Large intestine (tissue), 12 donors: Measurements from ENCODE around the gene LMO1. TPM values are rescaled to one million over a fixed set of nuclear protein-coding genes. Genes with fewer than 3 reads are reported as not detected.

ENCODE experiments used
- DNase-seq, 2 donors: peaks; one replicate each; pipeline versions ENCODE4 v3.0.0 to v3.0.0-alpha.2; 2013
- H3K27ac ChIP-seq: one replicate; pipeline ENCODE4 v1.5.1; 2013; ENCODE audit warnings: low read length
- H3K27me3 ChIP-seq: 2 replicates; pipeline ENCODE4 v1.6.1; 2013; ENCODE audit warnings: low read length; ENCODE audit not compliant: control insufficient read depth, insufficient read depth
- H3K36me3 ChIP-seq: 2 replicates; pipeline ENCODE4 v1.6.1; 2013; ENCODE audit warnings: low read length; ENCODE audit not compliant: control insufficient read depth, insufficient read depth
- H3K4me1 ChIP-seq: one replicate; pipeline ENCODE4 v1.6.1; 2013; ENCODE audit warnings: low read length; ENCODE audit not compliant: control insufficient read depth, insufficient read depth
- H3K4me3 ChIP-seq: one replicate; pipeline ENCODE4 v1.5.1; 2013; ENCODE audit warnings: low read length
- H3K9me3 ChIP-seq: one replicate; pipeline ENCODE4 v1.6.1; 2013; ENCODE audit warnings: mild to moderate bottlenecking, low read depth, low read length, moderate library complexity; ENCODE audit not compliant: control insufficient read depth
- WGBS: methylation state at CpG from one replicate; pipeline ENCODE4 v1.1.5; 2013; ENCODE audit warnings: low lambda C conversion rate; ENCODE audit not compliant: insufficient coverage; 5-methylcytosine and 5-hydroxymethylcytosine counted together
- long read RNA-seq, 11 donors: transcript quantifications; one replicate each; lab custom pipeline, GENCODE V29; 2026
- polyA plus RNA-seq: library from polyadenylated mRNA; unstranded; fragments of 120-200 nt; gene quantifications from one replicate; pipeline ENCODE4 v1.2.1, GENCODE V29; 2013

Gene LMO1
- 0.12 TPM for polyA plus RNA-seq
- long read RNA-seq, donor 1 = 0 reads
- long read RNA-seq, donor 2 = 0 reads
- long read RNA-seq, donor 3 = 0 reads
- long read RNA-seq, donor 4 = 0 reads
- long read RNA-seq, donor 5, partial matches to known transcripts = 0 of 2 reads
- long read RNA-seq, donor 5, other reads (novel, unspliced or antisense) = 0 of 2 reads
- long read RNA-seq, donor 6 = 0 reads
- long read RNA-seq, donor 7 = 0 reads
- long read RNA-seq, donor 8 = 0 reads
- long read RNA-seq, donor 9 = 0 reads
- long read RNA-seq, donor 10 = 0 reads
- long read RNA-seq, donor 11 = 0 reads

GRCh38 chr11:8263769-8264410, at the start of gene LMO1:
Gene LMO1, minus strand, starts transcription at chr11:8263878. Its CDS starts 516 bp downstream, at chr11:8263362.
- peaks cover 7% of the 10 kb centered on the region for H3K9me3 ChIP-seq
- peaks cover 7% of the 10 kb centered on the region for H3K4me1 ChIP-seq
- peak; percentile 49 to 65 for DNase-seq
- no peaks in the 10 kb centered on the region for H3K36me3 ChIP-seq
- no CpG with 5 or more reads among the region's 22 CpGs for WGBS
- peaks cover 92% of the 10 kb centered on the region for H3K27me3 ChIP-seq
- peak within 1 kb of the TSS; percentile 13 for H3K4me3 ChIP-seq
- H3K27ac ChIP-seq = no peak within 1 kb of the TSS

- Histone ChIP-seq H3K27ac (no peak overlapping the region), H3K36me3 (no peaks in the 10 kb centered on the region), H3K4me3 (no peak overlapping the region), H3K4me1 (no peaks in the 10 kb centered on the region), H3K9me3 (no peaks in the 10 kb centered on the region), H3K27me3 (peaks cover 5% of the 10 kb centered on the region)
- DNase-seq = no peak
- WGBS = 80% methylated on average over 1 of the region's 10 CpGs
Measured at GRCh38 chr11:8312986-8313385, 49.3 kb upstream of the LMO1 start.

- no CpG with 5 or more reads among the region's 10 CpGs for WGBS
- Histone ChIP-seq H3K36me3 (no peaks in the 10 kb centered on the region), H3K9me3 (no peaks in the 10 kb centered on the region), H3K27me3 (peaks cover 5% of the 10 kb centered on the region), H3K4me1 (no peaks in the 10 kb centered on the region), H3K4me3 (no peak overlapping the region), H3K27ac (no peak overlapping the region)
- DNase-seq = no peak
Measured at GRCh38 chr11:8311366-8311765, 47.7 kb upstream of the LMO1 start.

GRCh38 chr11:8310743-8311298, 47.1 kb upstream of the LMO1 start:
- no CpG with 5 or more reads among the region's 11 CpGs for WGBS
- no peaks in the 10 kb centered on the region for H3K4me1 ChIP-seq
- H3K9me3 ChIP-seq = no peaks in the 10 kb centered on the region
- no peak overlapping the region for H3K4me3 ChIP-seq
- H3K27me3 ChIP-seq = peaks cover 5% of the 10 kb centered on the region
- H3K27ac ChIP-seq = no peak overlapping the region
- no peak for DNase-seq
- no peaks in the 10 kb centered on the region for H3K36me3 ChIP-seq

GRCh38 chr11:8309862-8310261, 46.2 kb upstream of the LMO1 start:
- Histone ChIP-seq H3K36me3 (no peaks in the 10 kb centered on the region), H3K4me3 (no peak overlapping the region), H3K27ac (no peak overlapping the region), H3K27me3 (peaks cover 5% of the 10 kb centered on the region), H3K4me1 (no peaks in the 10 kb centered on the region), H3K9me3 (no peaks in the 10 kb centered on the region)
- no peak for DNase-seq
- no CpG with 5 or more reads among the region's 3 CpGs for WGBS

GRCh38 chr11:8309311-8309710, 45.6 kb upstream of the LMO1 start:
- Histone ChIP-seq H3K27ac (no peak overlapping the region), H3K27me3 (peaks cover 5% of the 10 kb centered on the region), H3K4me1 (no peaks in the 10 kb centered on the region), H3K4me3 (no peak overlapping the region), H3K9me3 (peaks cover 3% of the 10 kb centered on the region), H3K36me3 (no peaks in the 10 kb centered on the region)
- 79% methylated on average over 2 of the region's 9 CpGs for WGBS
- DNase-seq = no peak

GRCh38 chr11:8307601-8308000, 43.9 kb upstream of the LMO1 start:
- no CpG with 5 or more reads among the region's 8 CpGs for WGBS
- Histone ChIP-seq H3K27me3 (no peaks in the 10 kb centered on the region), H3K36me3 (no peaks in the 10 kb centered on the region), H3K4me1 (no peaks in the 10 kb centered on the region), H3K4me3 (no peak overlapping the region), H3K27ac (no peak overlapping the region), H3K9me3 (peaks cover 5% of the 10 kb centered on the region)
- no peak for DNase-seq

GRCh38 chr11:8301622-8302021, 37.9 kb upstream of the LMO1 start:
- Histone ChIP-seq H3K4me1 (no peaks in the 10 kb centered on the region), H3K27me3 (peaks cover 2% of the 10 kb centered on the region), H3K27ac (no peak overlapping the region), H3K9me3 (peaks cover 5% of the 10 kb centered on the region), H3K4me3 (no peak overlapping the region), H3K36me3 (no peaks in the 10 kb centered on the region)
- no peak for DNase-seq
- WGBS = no CpG with 5 or more reads among the region's 2 CpGs

GRCh38 chr11:8298801-8299786, 35.4 kb upstream of the LMO1 start:
- H3K27ac ChIP-seq = no peak overlapping the region
- DNase-seq = no peak
- no peaks in the 10 kb centered on the region for H3K4me1 ChIP-seq
- WGBS = no CpG with 5 or more reads among the region's 13 CpGs
- H3K4me3 ChIP-seq = no peak overlapping the region
- H3K36me3 ChIP-seq = no peaks in the 10 kb centered on the region
- peaks cover 2% of the 10 kb centered on the region for H3K27me3 ChIP-seq
- H3K9me3 ChIP-seq = peaks cover under 1% of the 10 kb centered on the region
